HL-60 (cell line): ENCODE data around the gene B4GALT1.

Experiments
- DNase-seq, 2 experiments: peaks; one replicate each; pipeline ENCODE4 v3.0.0-alpha.2; 2010 to 2020; ENCODE audit warnings: low read depth in 1 of 2, low spot score in 1 of 2
- H3K27ac ChIP-seq: fragments of 250-450 bp; sonication (Bioruptor Pico); replicated peaks from 2 replicates; pipeline ENCODE4 v1.5.1; 2020; ENCODE audit warnings: mild to moderate bottlenecking, moderate library complexity
- H3K27me3 ChIP-seq: fragments of 250-450 bp; sonication (Bioruptor Pico); 2 replicates; pipeline ENCODE4 v1.5.1; 2021; ENCODE audit warnings: mild to moderate bottlenecking, moderate library complexity; ENCODE audit not compliant: insufficient read depth, poor library complexity, severe bottlenecking
- H3K4me3 ChIP-seq: replicated peaks from 2 replicates; pipeline ENCODE4 v1.5.1; 2011; ENCODE audit warnings: mild to moderate bottlenecking, control low read depth, low read length; ENCODE audit not compliant: insufficient read depth
- CTCF ChIP-seq: IDR thresholded peaks from one replicate; pipeline ENCODE4 v1.5.1; 2011; ENCODE audit warnings: low read length, control low read depth, inconsistent platforms; ENCODE audit not compliant: insufficient read depth
- GABPA ChIP-seq: IDR thresholded peaks from 2 replicates; pipeline ENCODE4 v1.6.1; 2012; ENCODE audit warnings: low read depth
- POLR2AphosphoS5 ChIP-seq: IDR thresholded peaks from 2 replicates; pipeline ENCODE4 v1.6.1; 2012; ENCODE audit warnings: low read depth
- REST ChIP-seq: IDR thresholded peaks from 2 replicates; pipeline ENCODE4 v1.6.1; 2012; ENCODE audit warnings: low read depth; ENCODE audit not compliant: insufficient replicate concordance
- SPI1 ChIP-seq: IDR thresholded peaks from 2 replicates; pipeline ENCODE4 v1.6.1; 2012; ENCODE audit warnings: low read depth, mild to moderate bottlenecking, borderline replicate concordance

B4GALT1 gene

GRCh38 chr9:33117796-33118195 lies 49.3 kb downstream of the B4GALT1 start:
- no peak for DNase-seq
- Histone ChIP-seq H3K27me3 (no peaks in the 10 kb centered on the region), H3K4me3 (no peak overlapping the region), H3K27ac (no peak overlapping the region)
- no peak for TF ChIP-seq REST
- TF ChIP-seq POLR2AphosphoS5 = no peak
- no peak for TF ChIP-seq SPI1
- no peak for TF ChIP-seq CTCF
- TF ChIP-seq GABPA = no peak

- no peak for DNase-seq
- no peak overlapping the region for H3K4me3 ChIP-seq
- no peak overlapping the region for H3K27ac ChIP-seq
- no peak for TF ChIP-seq SPI1
- TF ChIP-seq GABPA = no peak
- no peak for TF ChIP-seq REST
- no peaks in the 10 kb centered on the region for H3K27me3 ChIP-seq
These were observed 49.8 kb downstream of the B4GALT1 start for GRCh38 chr9:33117306-33117705.

- peak in 1 of 2 experiments; percentile 21 for DNase-seq
- Histone ChIP-seq H3K27ac (no peak overlapping the region), H3K27me3 (no peaks in the 10 kb centered on the region), H3K4me3 (no peak overlapping the region)
- TF ChIP-seq REST = no peak
- no peak for TF ChIP-seq CTCF
- TF ChIP-seq GABPA = no peak
- TF ChIP-seq SPI1 = no peak
- TF ChIP-seq POLR2AphosphoS5 = no peak
These were observed 50.3 kb downstream of the B4GALT1 start for GRCh38 chr9:33116860-33117259.

- TF ChIP-seq CTCF (no peak), POLR2AphosphoS5 (no peak), SPI1 (no peak), GABPA (no peak), REST (no peak)
- Histone ChIP-seq H3K27ac (no peak overlapping the region), H3K4me3 (no peak overlapping the region), H3K27me3 (no peaks in the 10 kb centered on the region)
- DNase-seq = no peak
These were observed 52.4 kb downstream of the B4GALT1 start for GRCh38 chr9:33114746-33115145.
